ENCODE measurements around the gene TSPAN18. TPM values are rescaled to one million over a fixed set of nuclear protein-coding genes. Genes with fewer than 3 reads are reported as not detected.

The TSPAN18 gene
- total RNA-seq, 1 donor from 2014 or later = 45.5 TPM

- peak; percentile 22 for ATAC-seq
- intact Hi-C loops (cut with DNase I) = no loop called here
- DNase-seq (ENCODE audit: low spot score) = peak; percentile 58
These were observed 24.0 kb downstream of the TSPAN18 start for GRCh38 chr11:44750551-44751465.

- DNase-seq (ENCODE audit: low spot score) = peak; percentile 5
- no peak for ATAC-seq
These were observed 25.5 kb downstream of the TSPAN18 start for GRCh38 chr11:44752300-44752699.

GRCh38 chr11:44752713-44753112 is 26.0 kb downstream of the TSPAN18 start:
- intact Hi-C loops (cut with DNase I) = no loop called here
- ATAC-seq (no peak), DNase-seq (ENCODE audit: low spot score) (no peak)

More at GRCh38 chr11:44752300-44752699, 25.5 kb downstream of the TSPAN18 start:
- intact Hi-C loops (cut with DNase I) = no loop called here

GRCh38 chr11:44753961-44754645 is 27.3 kb downstream of the TSPAN18 start:
- ATAC-seq = peak; percentile 72
- intact Hi-C loops (cut with DNase I) = no loop called here
- DNase-seq (ENCODE audit: low spot score) = no peak

GRCh38 chr11:44754876-44755555 is 28.3 kb downstream of the TSPAN18 start:
- no peak for ATAC-seq
- DNase-seq (ENCODE audit: low spot score) = no peak
- intact Hi-C loops (cut with DNase I) = no loop called here

DNA sequence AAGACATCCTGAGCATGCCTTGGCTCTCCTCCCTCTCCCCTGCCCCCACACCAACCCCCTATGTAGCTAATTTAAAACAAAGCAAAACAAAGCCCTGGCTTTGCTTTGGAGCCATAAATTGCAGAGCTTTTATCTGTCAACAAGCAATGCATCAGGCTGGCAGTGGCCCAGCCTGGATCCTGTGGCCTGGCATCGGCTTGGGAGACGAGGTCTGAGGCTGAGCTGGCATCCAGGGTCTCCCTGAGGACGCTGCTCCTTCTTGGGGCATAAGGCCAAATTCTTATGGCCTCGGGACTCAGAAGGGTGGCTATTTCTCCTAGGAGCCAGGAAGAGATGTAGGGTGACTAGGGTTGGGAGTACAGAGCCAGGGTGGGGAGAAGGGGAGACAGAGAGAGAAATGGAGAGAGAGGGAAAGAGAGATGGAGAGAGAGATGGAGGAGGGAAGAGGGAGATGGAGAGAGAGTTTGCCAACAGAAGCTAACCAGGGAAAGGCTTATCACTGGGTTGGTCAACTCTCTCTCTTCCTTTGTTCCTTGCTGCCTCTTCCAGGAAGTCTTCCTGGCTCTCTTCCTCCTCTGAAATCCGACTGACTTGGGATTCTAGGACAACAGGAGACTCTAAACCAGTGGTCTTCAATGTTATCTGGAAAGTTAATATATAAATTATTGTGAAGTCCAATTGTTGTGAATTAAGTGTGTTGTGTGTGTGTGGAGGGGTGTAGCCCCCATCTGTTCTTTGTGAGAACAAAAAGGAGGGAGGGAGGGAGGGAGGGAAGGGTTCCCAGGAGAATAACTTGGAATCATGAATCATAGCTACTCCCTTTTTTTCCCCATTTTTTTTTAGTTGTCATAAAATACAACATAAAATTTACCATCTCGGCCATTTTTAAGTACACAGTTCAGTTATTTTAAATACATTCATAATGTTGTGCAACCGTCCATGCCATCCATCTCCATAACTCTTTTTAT is 29.1 kb downstream of the TSPAN18 start:
- DNase-seq (ENCODE audit: low spot score) = no peak
- ATAC-seq = no peak
- intact Hi-C loops (cut with DNase I) = no loop called here

DNA sequence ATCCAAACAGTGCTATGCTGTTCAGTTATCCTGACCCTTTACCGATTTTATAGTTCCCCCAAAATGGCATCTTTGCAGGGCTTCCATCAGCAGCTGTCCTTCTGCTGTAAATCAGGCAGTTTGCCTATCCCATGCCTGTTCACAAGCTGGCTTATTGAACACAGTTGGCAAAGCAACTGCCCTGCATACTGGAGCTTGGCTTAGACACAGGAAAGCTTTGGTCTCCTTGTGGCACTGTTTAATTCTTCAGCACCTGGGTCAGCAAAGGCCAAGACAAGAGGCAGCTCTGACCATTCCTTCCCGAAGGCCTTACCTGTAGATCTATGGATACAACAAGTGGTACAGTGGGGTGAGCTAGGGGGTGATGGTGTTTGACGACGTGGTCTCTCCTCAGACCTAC is 32.2 kb downstream of the TSPAN18 start:
- intact Hi-C loops (cut with DNase I) = no loop called here
- DNase-seq (ENCODE audit: low spot score) (peak; percentile 25), ATAC-seq (no peak)

DNA sequence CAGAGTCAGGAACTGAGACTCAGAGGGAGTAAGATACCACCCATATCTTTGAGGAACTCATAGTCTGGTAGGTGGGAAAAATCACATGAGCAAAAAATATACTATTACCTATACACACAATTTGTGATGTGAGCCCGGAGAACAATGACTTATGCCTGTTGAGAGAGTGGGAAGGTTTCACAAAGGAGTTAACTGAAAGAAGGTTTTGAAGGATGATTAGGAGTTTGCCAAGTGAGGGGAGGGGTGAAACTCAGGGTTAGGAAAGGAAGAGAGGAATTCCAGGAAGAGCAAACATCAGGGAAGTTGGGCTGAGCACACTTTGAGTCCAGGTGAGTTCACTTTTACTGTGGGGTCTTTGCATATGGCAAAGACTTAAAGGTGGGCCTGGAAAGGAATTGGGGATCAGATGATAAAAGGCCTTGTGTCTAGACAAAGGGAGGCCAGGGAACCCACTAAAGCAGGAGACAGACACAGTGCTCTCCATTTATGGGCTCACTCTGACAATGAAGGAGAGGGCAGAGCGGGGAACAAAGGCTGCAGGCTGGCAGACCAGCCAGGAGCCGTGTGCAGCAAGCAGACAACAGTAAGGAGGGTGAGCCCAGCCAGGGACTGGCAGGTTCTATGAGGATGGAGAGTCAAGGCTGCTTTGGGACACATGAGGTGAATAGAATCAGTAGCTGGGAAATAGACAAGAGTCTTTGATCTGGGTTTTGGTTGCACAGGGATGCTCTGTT is 33.1 kb downstream of the TSPAN18 start:
- DNase-seq (ENCODE audit: low spot score) (peak; percentile 28), ATAC-seq (no peak)
- intact Hi-C loops (cut with DNase I) = no loop called here

- DNase-seq (ENCODE audit: low spot score) = peak; percentile 8
- peak; percentile 41 for ATAC-seq
- intact Hi-C loops (cut with DNase I) = no loop called here
These were observed 33.7 kb downstream of the TSPAN18 start for GRCh38 chr11:44760477-44760872.

DNA sequence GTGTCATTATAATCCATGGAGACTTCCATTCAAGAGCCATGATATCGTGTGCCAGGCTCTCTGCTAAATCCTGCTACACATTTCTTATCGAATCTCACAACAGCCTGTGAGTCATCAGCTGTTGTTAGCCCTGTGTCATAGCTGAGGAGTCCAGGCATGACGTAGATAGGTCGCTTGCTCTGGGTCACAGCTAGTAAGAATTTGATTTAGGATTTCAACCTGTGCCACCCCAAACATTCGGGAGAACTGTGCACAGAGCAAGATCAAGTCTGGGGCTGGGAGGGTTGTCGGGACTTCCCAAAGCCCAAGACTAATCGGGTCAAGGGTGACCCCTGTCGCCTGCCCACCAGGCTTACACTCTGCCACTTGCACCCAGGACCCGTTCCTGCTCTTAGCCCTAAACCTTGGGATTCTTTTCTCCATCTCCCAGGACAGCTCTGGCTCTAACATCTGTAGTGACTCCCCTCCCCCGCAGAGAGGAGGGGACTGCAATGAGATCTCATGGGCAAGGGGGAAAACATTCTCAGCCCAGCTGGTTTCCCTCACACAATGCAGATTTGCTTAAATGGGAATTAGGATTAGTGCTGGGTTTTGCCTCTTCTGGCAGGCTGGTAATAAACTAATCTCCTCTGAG is 34.3 kb downstream of the TSPAN18 start:
- peak; percentile 59 for DNase-seq (ENCODE audit: low spot score)
- intact Hi-C loops (cut with DNase I) = no loop called here

GRCh38 chr11:44761551-44761961 is 34.8 kb downstream of the TSPAN18 start:
- DNase-seq (ENCODE audit: low spot score) (peak; percentile 47), ATAC-seq (no peak)
- intact Hi-C loops (cut with DNase I) = no loop called here

More for the DNA sequence above, 34.3 kb downstream of the TSPAN18 start:
- ATAC-seq = peak; percentile 91

DNA sequence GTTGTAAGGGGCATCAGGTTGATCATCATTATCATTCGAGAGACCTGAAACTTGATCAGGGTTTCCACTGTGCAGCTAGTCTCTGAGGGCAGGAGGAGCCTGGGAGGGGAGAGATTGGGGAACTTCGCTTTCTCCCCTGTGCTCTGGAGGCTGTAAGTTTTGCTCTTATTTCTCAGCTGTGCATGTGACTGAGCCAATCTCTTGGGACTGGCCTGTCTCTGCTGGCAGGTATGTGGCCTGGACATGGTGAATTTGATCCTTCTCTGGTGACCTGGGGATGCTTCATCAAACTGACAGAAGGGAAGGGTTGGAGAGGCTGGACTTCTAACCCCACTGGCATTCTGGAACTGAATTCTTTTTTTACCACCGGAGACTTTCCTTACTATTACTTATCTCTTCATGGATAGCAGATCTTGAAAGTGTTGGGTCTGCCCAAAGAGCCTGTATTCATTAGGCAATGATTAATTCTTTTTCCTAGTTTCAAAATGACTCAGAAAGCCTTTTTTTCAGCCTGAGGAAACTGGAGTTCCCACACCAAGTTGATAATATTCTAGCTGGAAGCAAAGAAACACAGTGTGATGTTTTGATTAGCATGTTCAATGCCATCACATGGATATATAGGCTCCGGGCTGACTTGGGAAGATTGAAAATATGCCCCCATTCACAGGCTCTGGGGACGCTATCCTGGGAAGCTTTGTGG is 36.5 kb downstream of the TSPAN18 start:
- ATAC-seq = no peak
- peak; percentile 23 for DNase-seq (ENCODE audit: low spot score)
- intact Hi-C loops (cut with DNase I) = no loop called here

DNA sequence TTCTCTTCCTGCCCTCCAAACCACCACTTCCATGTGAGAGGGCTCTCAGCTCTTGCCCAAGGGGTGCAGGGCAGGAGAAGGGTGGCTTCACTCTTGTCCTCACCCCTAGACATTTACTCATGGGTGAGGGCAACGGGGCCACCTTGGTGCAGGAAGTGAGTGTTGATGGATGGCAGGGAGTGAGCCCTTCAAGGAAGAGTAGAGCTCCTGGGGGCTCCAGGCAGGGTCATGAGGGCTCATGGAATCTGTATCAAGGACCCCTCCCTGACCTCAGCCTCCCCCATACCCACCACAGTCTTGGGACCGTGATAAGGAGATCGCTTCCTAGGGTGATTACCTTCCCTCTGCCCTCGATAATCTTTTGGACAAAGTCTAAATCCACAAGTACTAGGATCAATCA is 37.8 kb downstream of the TSPAN18 start:
- peak; percentile 37 for DNase-seq (ENCODE audit: low spot score)
- intact Hi-C loops (cut with DNase I) = no loop called here
- no peak for ATAC-seq

GRCh38 chr11:44765026-44765595 is 38.3 kb downstream of the TSPAN18 start:
- DNase-seq (ENCODE audit: low spot score) (peak; percentile 27), ATAC-seq (no peak)
- intact Hi-C loops (cut with DNase I) = no loop called here

DNA sequence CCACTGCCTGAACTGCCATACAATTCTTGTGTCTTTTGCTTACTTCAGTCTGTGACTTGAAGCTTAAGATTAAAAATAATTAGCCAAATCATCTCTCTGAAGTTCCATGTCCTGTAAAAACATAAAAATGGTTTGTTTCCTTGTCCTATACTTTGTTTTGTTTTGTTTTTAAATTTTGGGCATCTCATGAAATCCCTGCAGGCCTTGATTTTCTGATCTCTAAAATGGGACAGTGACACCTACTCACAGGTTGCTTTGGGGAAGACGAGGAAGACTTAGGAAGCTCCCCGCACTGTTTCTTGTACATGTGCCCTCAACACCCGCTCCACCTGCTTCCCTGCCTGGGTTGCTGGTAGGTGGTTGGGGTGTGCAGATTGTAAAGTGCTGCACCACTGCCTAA is 38.9 kb downstream of the TSPAN18 start:
- intact Hi-C loops (cut with DNase I) = no loop called here
- DNase-seq (ENCODE audit: low spot score) = no peak
- ATAC-seq = no peak

- peak; percentile 68 for ATAC-seq
- intact Hi-C loops (cut with DNase I) = no loop called here
- DNase-seq (ENCODE audit: low spot score) = peak; percentile 47
These were observed 39.6 kb downstream of the TSPAN18 start for GRCh38 chr11:44766112-44766971.
